ENCODE data around the gene PPIF. TPM values are rescaled to one million over a fixed set of nuclear protein-coding genes. Genes with fewer than 3 reads are reported as not detected.

PPIF gene
- total and polyA plus RNA-seq, 2 donors (not counting 3 experiments of a cell fraction or from before 2014, with no cell fraction given) = 50.7 to 51.2 TPM

GRCh38 chr10:79397575-79398303 lies 50.5 kb downstream of the PPIF start:
- CTCF ChIA-PET = interaction anchor here (2.5 kb wide), 1 partner anchor 70 kb away, joined by 14 read pairs; no protein-coding TSS in a partner anchor
- no peak overlapping the region for H3K4me2 ChIP-seq (ENCODE audit: insufficient read depth, low read length)
- dilution Hi-C loops (cut with MboI; ENCODE audit: extremely low pct_ligation_motif_present, low sequenced_read_pairs) = no loop called here

More at GRCh38 chr10:79397575-79398303, 50.5 kb downstream of the PPIF start:
- Histone ChIP-seq H3K4me1 (ENCODE audit: control insufficient read depth, extremely low read depth, insufficient read depth, low read length) (peaks cover 12% of the 10 kb centered on the region), H4K20me1 (replicated peaks; ENCODE audit: control insufficient read depth, extremely low read depth, insufficient read depth, low read length) (no peaks in the 10 kb centered on the region), H3K79me2 (ENCODE audit: control insufficient read depth, insufficient read depth, low read length) (no peaks in the 10 kb centered on the region), H3K9ac (replicated peaks; ENCODE audit: extremely low read depth, insufficient read depth, low read length) (no peak overlapping the region), H2AFZ (ENCODE audit: low read depth, low read length) (no peak overlapping the region), H3K36me3 (ENCODE audit: control insufficient read depth in 2 of 2, extremely low read depth in 1 of 2, insufficient read depth in 2 of 2, low read length in 2 of 2) (no peaks in the 10 kb centered on the region), H3K9me3 (replicated peaks; ENCODE audit: control insufficient read depth, insufficient read depth, low read length) (no peaks in the 10 kb centered on the region), H3K4me3 (replicated peaks in 1 of 3; ENCODE audit: insufficient read depth in 1 of 3, low read depth in 1 of 3, low read length in 3 of 3) (no peak overlapping the region), H3K27ac (ENCODE audit: insufficient read depth, low read depth, low read length) (no peak overlapping the region), H3K9me1 (replicated peaks; ENCODE audit: control insufficient read depth, extremely low read depth, insufficient read depth, low read length) (no peaks in the 10 kb centered on the region), H3K27me3 (ENCODE audit: control insufficient read depth in 2 of 2, insufficient read depth in 2 of 2, low read length in 2 of 2) (no peaks in the 10 kb centered on the region)
- POLR2A ChIA-PET = no interaction called here
- TF ChIP-seq MYC (IDR thresholded peaks at IDR 0.05; ENCODE audit: low read depth, low read length) (no peak), POLR2A (IDR thresholded peaks at IDR 0.05; ENCODE audit: low read depth, low read length) (no peak), CTCF (IDR thresholded peaks at IDR 0.05; ENCODE audit: extremely low read depth in 1 of 2, insufficient read depth in 1 of 2, low read depth in 1 of 2, low read length in 2 of 2) (no peak), JUN (IDR thresholded peaks at IDR 0.05; ENCODE audit: borderline replicate concordance, insufficient read depth, insufficient read length, low read depth) (no peak), EZH2 (IDR thresholded peaks at IDR 0.05; ENCODE audit: borderline replicate concordance, low read depth, low read length, severe bottlenecking) (no peak), GATA2 (IDR thresholded peaks at IDR 0.05; ENCODE audit: insufficient read depth, insufficient read length, low read depth, low read length) (no peak), FOS (IDR thresholded peaks at IDR 0.05; ENCODE audit: borderline replicate concordance, insufficient read depth, low read length) (no peak), POLR2AphosphoS5 (IDR thresholded peaks at IDR 0.05; ENCODE audit: insufficient read depth, low read depth, low read length) (no peak), MAX (IDR thresholded peaks at IDR 0.05; ENCODE audit: insufficient read depth, insufficient read length) (no peak)
- DNase-seq (ENCODE audit: low read depth, low spot score) (no peak), FAIRE-seq (no peak)
- intact Hi-C loops (cut with micrococcal nuclease) = no loop called here
- BruUV-seq (replicated peaks) = no TSS peak
